HepG2 (cell line): ENCODE results near the gene OR6C68. TPM values are rescaled to one million over a fixed set of nuclear protein-coding genes. Genes with fewer than 3 reads are reported as not detected.

ENCODE experiments used
- BORCS8-MEF2B ChIP-seq: sonication (generic); formaldehyde crosslinking; IDR thresholded peaks from 2 replicates; pipeline ENCODE4 v1.8.0; 2022; ENCODE audit warnings: mild to moderate bottlenecking, missing genetic modification reagents
- CBX2 ChIP-seq, 2 experiments: fragments of 200-600 bp in 1 of 2; sonication (generic); formaldehyde crosslinking in 1 of 2; IDR thresholded peaks; 2 replicates each; pipeline versions ENCODE4 v1.7.0 to v1.8.1; 2018 to 2022; ENCODE audit warnings: low read depth in 2 of 2, low read length in 1 of 2, mild to moderate bottlenecking in 1 of 2, missing genetic modification reagents in 1 of 2
- HOXA3 ChIP-seq: sonication (generic); formaldehyde crosslinking; IDR thresholded peaks from 2 replicates; pipeline ENCODE4 v1.5.0; 2020; ENCODE audit warnings: missing genetic modification reagents
- MEF2D ChIP-seq: sonication (generic); formaldehyde crosslinking; IDR thresholded peaks from 2 replicates; pipeline ENCODE4 v1.5.1; 2020; ENCODE audit warnings: mild to moderate bottlenecking, missing genetic modification reagents
- MEIS2 ChIP-seq: sonication (generic); formaldehyde crosslinking; IDR thresholded peaks from 2 replicates; pipeline ENCODE4 v1.9.0; 2021; ENCODE audit warnings: mild to moderate bottlenecking, missing genetic modification reagents
- NCOA2 ChIP-seq: sonication (generic); formaldehyde crosslinking; IDR thresholded peaks from 2 replicates; pipeline ENCODE4 v1.8.0; 2022; ENCODE audit warnings: inconsistent platforms
- NCOA5 ChIP-seq: sonication (generic); formaldehyde crosslinking; IDR thresholded peaks from 2 replicates; pipeline ENCODE4 v1.4.0; 2020; ENCODE audit warnings: missing genetic modification reagents
- PITX1 ChIP-seq: sonication (generic); formaldehyde crosslinking; IDR thresholded peaks from 2 replicates; pipeline ENCODE4 v1.5.1; 2020; ENCODE audit warnings: mild to moderate bottlenecking, missing genetic modification reagents
- RBFOX2 ChIP-seq: fragments of 200-400 bp; formaldehyde crosslinking; IDR thresholded peaks from 2 replicates; pipeline ENCODE4 v1.6.1; 2017; ENCODE audit warnings: low read depth, mild to moderate bottlenecking, low read length
- U2AF1 ChIP-seq: fragments of 200-400 bp; formaldehyde crosslinking; optimal IDR thresholded peaks from 2 replicates; pipeline ENCODE3; 2017; ENCODE audit warnings: mild to moderate bottlenecking, low read depth, low read length
- ZMYM3 ChIP-seq: sonication (generic); formaldehyde crosslinking; IDR thresholded peaks from 2 replicates; pipeline ENCODE4 v1.5.1; 2020; ENCODE audit warnings: mild to moderate bottlenecking, missing genetic modification reagents
- ZNF44 ChIP-seq: sonication (generic); formaldehyde crosslinking; IDR thresholded peaks from 2 replicates; pipeline ENCODE4 v1.5.1; 2020; ENCODE audit warnings: mild to moderate bottlenecking, missing genetic modification reagents
- ZNF564 ChIP-seq: sonication (generic); formaldehyde crosslinking; IDR thresholded peaks from 2 replicates; pipeline ENCODE4 v1.8.1; 2023; ENCODE audit warnings: mild to moderate bottlenecking, missing genetic modification reagents
- ZNF567 ChIP-seq: sonication (generic); formaldehyde crosslinking; IDR thresholded peaks from 2 replicates; pipeline ENCODE4 v1.8.1; 2023; ENCODE audit warnings: mild to moderate bottlenecking, missing genetic modification reagents, borderline replicate concordance
- ZNF607 ChIP-seq: sonication (generic); formaldehyde crosslinking; IDR thresholded peaks from 2 replicates; pipeline ENCODE4 v1.5.1; 2020; ENCODE audit warnings: missing genetic modification reagents, mild to moderate bottlenecking, borderline replicate concordance
- ZSCAN29 ChIP-seq: sonication (generic); formaldehyde crosslinking; conservative IDR thresholded peaks from 2 replicates; pipeline ENCODE4 v1.4.0; 2020; ENCODE audit warnings: mild to moderate bottlenecking, missing genetic modification reagents
- polyA plus RNA-seq, 8 experiments: library from polyadenylated mRNA; depleted of rRNA in 3 of 8; stranded (reverse) in 7 of 8; unstranded in 1 of 8; fragments of >200 nt; fragmentation: Illumina TruSeq in 4 of 8; extraction: Trizol in 4 of 8; gene quantifications; 2 replicates each; pipeline versions ENCODE4 v1.2.1 to v1.2.3, GENCODE V29; 2011 to 2016; ENCODE audit warnings: low read depth in 4 of 8, missing spikeins in 1 of 8, mixed read lengths in 1 of 8; ENCODE audit not compliant: insufficient read depth in 1 of 8
- total RNA-seq, 5 experiments: library from RNA; depleted of rRNA; stranded (reverse); fragments of >200 nt; fragmentation: Illumina TruSeq; extraction: Trizol; gene quantifications; 2 replicates each; pipeline ENCODE4 v1.2.3, GENCODE V29; 2016; ENCODE audit warnings: low read depth in 1 of 5
- TF ChIP-seq, protein P1 (sequence below): sonication (generic); formaldehyde crosslinking; IDR thresholded peaks from 2 replicates; pipeline ENCODE4 v1.8.0; 2022; ENCODE audit warnings: mild to moderate bottlenecking, missing genetic modification reagents
- TF ChIP-seq, protein P2 (sequence below): IDR thresholded peaks from 2 replicates; pipeline ENCODE4 v1.6.1; 2016
- TF ChIP-seq, protein P3 (sequence below): sonication (generic); formaldehyde crosslinking; IDR thresholded peaks from 2 replicates; pipeline ENCODE4 v1.4.0; 2020; ENCODE audit warnings: missing genetic modification reagents, borderline replicate concordance
- TF ChIP-seq, protein P4 (sequence below): sonication (generic); formaldehyde crosslinking; IDR thresholded peaks from 2 replicates; pipeline ENCODE4 v1.5.0; 2020; ENCODE audit warnings: missing genetic modification reagents
- TF ChIP-seq, protein P5 (sequence below): sonication (generic); formaldehyde crosslinking; IDR thresholded peaks from 2 replicates; pipeline ENCODE4 v1.4.0; 2020; ENCODE audit warnings: missing genetic modification reagents
- TF ChIP-seq, protein P6 (sequence below): sonication (generic); formaldehyde crosslinking; IDR thresholded peaks from 2 replicates; pipeline ENCODE4 v1.9.0; 2021; ENCODE audit warnings: missing genetic modification reagents, mild to moderate bottlenecking, borderline replicate concordance

The OR6C68 gene
- total and polyA plus RNA-seq, 2 of the 13 experiments (the other 11 are each of a cell fraction or from before 2014, with no cell fraction given) = not detected

DNA sequence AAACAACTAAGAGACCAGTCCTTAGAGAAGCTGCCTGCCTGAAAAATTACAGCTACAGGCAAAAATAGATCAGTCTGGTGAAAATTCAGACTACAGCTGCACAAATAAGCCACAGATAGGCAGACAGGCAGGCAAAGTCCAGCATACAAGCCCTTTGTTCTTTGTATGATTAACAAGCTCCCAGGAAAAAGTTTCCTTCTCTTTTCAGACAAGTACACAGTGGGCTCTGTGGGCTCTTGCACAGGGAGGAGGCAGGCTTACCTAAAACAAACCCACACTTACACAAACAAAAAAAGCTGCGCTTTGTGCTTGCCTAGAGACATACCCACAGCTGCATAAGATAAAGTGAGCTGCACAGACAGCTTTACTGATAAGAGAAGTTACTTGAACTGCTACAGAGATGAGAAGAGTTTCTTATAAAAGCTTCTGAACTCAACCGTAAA is 7.7 kb downstream of the OR6C68 start (continued):
- no peak for TF ChIP-seq CBX2 (IDR thresholded peaks at IDR 0.05; ENCODE audit: low read depth, low read length)
- TF ChIP-seq CBX2 (CRISPR knock-in tag; IDR thresholded peaks at IDR 0.05; ENCODE audit: low read depth) = no peak
- TF ChIP-seq NCOA5 = no peak
- TF ChIP-seq, protein P1, sequence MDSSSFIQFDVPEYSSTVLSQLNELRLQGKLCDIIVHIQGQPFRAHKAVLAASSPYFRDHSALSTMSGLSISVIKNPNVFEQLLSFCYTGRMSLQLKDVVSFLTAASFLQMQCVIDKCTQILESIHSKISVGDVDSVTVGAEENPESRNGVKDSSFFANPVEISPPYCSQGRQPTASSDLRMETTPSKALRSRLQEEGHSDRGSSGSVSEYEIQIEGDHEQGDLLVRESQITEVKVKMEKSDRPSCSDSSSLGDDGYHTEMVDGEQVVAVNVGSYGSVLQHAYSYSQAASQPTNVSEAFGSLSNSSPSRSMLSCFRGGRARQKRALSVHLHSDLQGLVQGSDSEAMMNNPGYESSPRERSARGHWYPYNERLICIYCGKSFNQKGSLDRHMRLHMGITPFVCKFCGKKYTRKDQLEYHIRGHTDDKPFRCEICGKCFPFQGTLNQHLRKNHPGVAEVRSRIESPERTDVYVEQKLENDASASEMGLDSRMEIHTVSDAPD (CRISPR knock-in tag) = peak; percentile 90
- TF ChIP-seq, protein P2, sequence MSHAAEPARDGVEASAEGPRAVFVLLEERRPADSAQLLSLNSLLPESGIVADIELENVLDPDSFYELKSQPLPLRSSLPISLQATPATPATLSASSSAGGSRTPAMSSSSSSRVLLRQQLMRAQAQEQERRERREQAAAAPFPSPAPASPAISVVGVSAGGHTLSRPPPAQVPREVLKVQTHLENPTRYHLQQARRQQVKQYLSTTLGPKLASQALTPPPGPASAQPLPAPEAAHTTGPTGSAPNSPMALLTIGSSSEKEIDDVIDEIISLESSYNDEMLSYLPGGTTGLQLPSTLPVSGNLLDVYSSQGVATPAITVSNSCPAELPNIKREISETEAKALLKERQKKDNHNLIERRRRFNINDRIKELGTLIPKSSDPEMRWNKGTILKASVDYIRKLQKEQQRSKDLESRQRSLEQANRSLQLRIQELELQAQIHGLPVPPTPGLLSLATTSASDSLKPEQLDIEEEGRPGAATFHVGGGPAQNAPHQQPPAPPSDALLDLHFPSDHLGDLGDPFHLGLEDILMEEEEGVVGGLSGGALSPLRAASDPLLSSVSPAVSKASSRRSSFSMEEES (CRISPR knock-in tag) = 0 out of 2 replicates have a peak, but pooled peaks have one; percentile 26
- TF ChIP-seq PITX1 (CRISPR knock-in tag) = peak; percentile 79
- peak; percentile 36; the same call in 1 of the 2 replicates for TF ChIP-seq ZNF607 (CRISPR knock-in tag)
- TF ChIP-seq BORCS8-MEF2B = no peak
- peak; percentile 33; the same call in 1 of the 2 replicates for TF ChIP-seq HOXA3 (CRISPR knock-in tag)
- TF ChIP-seq, protein P3, sequence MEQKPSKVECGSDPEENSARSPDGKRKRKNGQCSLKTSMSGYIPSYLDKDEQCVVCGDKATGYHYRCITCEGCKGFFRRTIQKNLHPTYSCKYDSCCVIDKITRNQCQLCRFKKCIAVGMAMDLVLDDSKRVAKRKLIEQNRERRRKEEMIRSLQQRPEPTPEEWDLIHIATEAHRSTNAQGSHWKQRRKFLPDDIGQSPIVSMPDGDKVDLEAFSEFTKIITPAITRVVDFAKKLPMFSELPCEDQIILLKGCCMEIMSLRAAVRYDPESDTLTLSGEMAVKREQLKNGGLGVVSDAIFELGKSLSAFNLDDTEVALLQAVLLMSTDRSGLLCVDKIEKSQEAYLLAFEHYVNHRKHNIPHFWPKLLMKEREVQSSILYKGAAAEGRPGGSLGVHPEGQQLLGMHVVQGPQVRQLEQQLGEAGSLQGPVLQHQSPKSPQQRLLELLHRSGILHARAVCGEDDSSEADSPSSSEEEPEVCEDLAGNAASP (CRISPR knock-in tag) = peak; percentile 25; the same call in 1 of the 2 replicates
- TF ChIP-seq NCOA2 (CRISPR knock-in tag) = peak; percentile 88
- TF ChIP-seq ZNF567 (CRISPR knock-in tag) = no peak
- TF ChIP-seq ZSCAN29 (CRISPR knock-in tag) = 0 out of 2 replicates have a peak, but pooled peaks have one; percentile 42
- TF ChIP-seq MEF2D = peak; percentile 94
- TF ChIP-seq, protein P4, sequence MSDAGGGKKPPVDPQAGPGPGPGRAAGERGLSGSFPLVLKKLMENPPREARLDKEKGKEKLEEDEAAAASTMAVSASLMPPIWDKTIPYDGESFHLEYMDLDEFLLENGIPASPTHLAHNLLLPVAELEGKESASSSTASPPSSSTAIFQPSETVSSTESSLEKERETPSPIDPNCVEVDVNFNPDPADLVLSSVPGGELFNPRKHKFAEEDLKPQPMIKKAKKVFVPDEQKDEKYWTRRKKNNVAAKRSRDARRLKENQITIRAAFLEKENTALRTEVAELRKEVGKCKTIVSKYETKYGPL (CRISPR knock-in tag) = 0 out of 2 replicates have a peak, but pooled peaks have one; percentile 39
- TF ChIP-seq, protein P5, sequence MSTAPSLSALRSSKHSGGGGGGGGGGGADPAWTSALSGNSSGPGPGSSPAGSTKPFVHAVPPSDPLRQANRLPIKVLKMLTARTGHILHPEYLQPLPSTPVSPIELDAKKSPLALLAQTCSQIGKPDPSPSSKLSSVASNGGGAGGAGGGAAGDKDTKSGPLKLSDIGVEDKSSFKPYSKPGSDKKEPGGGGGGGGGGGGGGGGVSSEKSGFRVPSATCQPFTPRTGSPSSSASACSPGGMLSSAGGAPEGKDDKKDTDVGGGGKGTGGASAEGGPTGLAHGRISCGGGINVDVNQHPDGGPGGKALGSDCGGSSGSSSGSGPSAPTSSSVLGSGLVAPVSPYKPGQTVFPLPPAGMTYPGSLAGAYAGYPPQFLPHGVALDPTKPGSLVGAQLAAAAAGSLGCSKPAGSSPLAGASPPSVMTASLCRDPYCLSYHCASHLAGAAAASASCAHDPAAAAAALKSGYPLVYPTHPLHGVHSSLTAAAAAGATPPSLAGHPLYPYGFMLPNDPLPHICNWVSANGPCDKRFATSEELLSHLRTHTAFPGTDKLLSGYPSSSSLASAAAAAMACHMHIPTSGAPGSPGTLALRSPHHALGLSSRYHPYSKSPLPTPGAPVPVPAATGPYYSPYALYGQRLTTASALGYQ = peak; percentile 72
- no peak for TF ChIP-seq ZNF44 (CRISPR knock-in tag)
- no peak for TF ChIP-seq U2AF1
- TF ChIP-seq ZNF564 (CRISPR knock-in tag) = peak; percentile 27; the same call in 1 of the 2 replicates
- TF ChIP-seq, protein P6, sequence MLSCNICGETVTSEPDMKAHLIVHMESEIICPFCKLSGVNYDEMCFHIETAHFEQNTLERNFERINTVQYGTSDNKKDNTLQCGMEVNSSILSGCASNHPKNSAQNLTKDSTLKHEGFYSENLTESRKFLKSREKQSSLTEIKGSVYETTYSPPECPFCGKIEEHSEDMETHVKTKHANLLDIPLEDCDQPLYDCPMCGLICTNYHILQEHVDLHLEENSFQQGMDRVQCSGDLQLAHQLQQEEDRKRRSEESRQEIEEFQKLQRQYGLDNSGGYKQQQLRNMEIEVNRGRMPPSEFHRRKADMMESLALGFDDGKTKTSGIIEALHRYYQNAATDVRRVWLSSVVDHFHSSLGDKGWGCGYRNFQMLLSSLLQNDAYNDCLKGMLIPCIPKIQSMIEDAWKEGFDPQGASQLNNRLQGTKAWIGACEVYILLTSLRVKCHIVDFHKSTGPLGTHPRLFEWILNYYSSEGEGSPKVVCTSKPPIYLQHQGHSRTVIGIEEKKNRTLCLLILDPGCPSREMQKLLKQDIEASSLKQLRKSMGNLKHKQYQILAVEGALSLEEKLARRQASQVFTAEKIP = no peak
- peak; percentile 55; the same call in 1 of the 2 replicates for TF ChIP-seq ZMYM3
- peak; percentile 62; the same call in 1 of the 2 replicates for TF ChIP-seq MEIS2 (CRISPR knock-in tag)
- no peak for TF ChIP-seq RBFOX2
